Activated CD4-positive, alpha-beta T cell treated with anti-CD3 and anti-CD28 coated beads for 36 hours (primary cell): Measurements from ENCODE around the gene UQCRFS1. TPM values are rescaled to one million over a fixed set of nuclear protein-coding genes. Genes with fewer than 3 reads are reported as not detected.

Source experiments
- ATAC-seq: fragments of 200-7000 bp; cut with Tn5 transposase; one replicate; pipeline ENCODE4 v1.10.0; 2021; ENCODE audit warnings: mild to moderate bottlenecking, moderate library complexity
- CTCF ChIA-PET: fragments of 350-600 bp; sonication (Branson Sonifier 250); formaldehyde crosslinking; loops from one replicate; lab custom pipeline; 2021; ENCODE audit warnings: antibody characterized with exemption; lab: Charles Lee
- POLR2A ChIA-PET: fragments of 350-600 bp; sonication (Branson Sonifier 250); formaldehyde crosslinking; loops from one replicate; lab custom pipeline; 2021; ENCODE audit warnings: antibody characterized with exemption, inconsistent platforms; lab: Charles Lee
- DNase-seq: peaks from one replicate; pipeline ENCODE4 v3.0.0-alpha.2; 2020
- H3K27ac Mint-ChIP-seq: one replicate; pipeline ENCODE4 v1.8.0; 2021; ENCODE audit warnings: mixed read lengths
- H3K27me3 Mint-ChIP-seq: one replicate; pipeline ENCODE4 v1.8.0; 2021; ENCODE audit warnings: mixed read lengths
- H3K36me3 Mint-ChIP-seq: one replicate; pipeline ENCODE4 v1.8.0; 2021; ENCODE audit warnings: low read depth, mixed read lengths
- H3K4me1 Mint-ChIP-seq: one replicate; pipeline ENCODE4 v1.8.0; 2021; ENCODE audit warnings: mixed read lengths
- H3K4me3 Mint-ChIP-seq: one replicate; pipeline ENCODE4 v1.8.0; 2021; ENCODE audit warnings: mild to moderate bottlenecking, moderate library complexity, mixed read lengths
- H3K9me3 Mint-ChIP-seq: one replicate; pipeline ENCODE4 v1.8.0; 2021; ENCODE audit warnings: low read depth, mixed read lengths
- intact Hi-C, 2 experiments: fragments of 100-400 bp; cut with DNase I in 1 of 2; cut with micrococcal nuclease in 1 of 2; formaldehyde crosslinking; loops; one replicate each; pipeline versions ENCODE4 v1.14.2 to v1.15.1; 2022 to 2024; cut with DNase I, micrococcal nuclease
- total RNA-seq, 2 experiments: library from RNA; stranded (reverse); gene quantifications; one replicate each; pipeline ENCODE4 v1.2.3, GENCODE V29; 2021

Gene UQCRFS1
- total RNA-seq, 2 experiments from 2014 or later, result 39.1 to 45.3 TPM

DNA sequence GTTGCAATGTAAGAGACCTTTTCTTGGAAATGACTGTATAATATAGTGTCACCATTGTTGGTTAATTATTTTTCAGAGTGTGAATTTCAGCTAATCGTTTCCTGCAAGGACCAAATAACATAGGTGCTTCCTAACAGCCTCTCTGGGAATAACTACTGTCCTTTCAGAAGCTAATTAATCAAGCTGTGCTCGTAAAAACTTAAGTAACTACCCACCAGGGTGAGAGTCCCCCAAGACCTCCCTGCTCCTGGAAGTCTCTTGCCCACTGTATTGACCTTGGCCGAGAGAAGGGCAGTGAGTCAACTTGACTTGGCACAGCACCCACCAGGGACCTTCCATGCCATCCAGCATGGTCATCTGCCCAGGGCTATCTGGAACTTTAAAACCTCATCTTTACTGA lies 50.3 kb downstream of the UQCRFS1 start:
- DNase-seq, result no peak
- Mint-ChIP-seq H3K4me3 (no peak overlapping the region), H3K9me3 (peaks cover 1% of the 10 kb centered on the region), H3K27ac (no peak overlapping the region), H3K4me1 (no peaks in the 10 kb centered on the region), H3K36me3 (peaks cover 1% of the 10 kb centered on the region), H3K27me3 (peaks cover 9% of the 10 kb centered on the region)
- intact Hi-C loops, result no loop called here
- CTCF ChIA-PET, result no interaction called here
- ATAC-seq, result no peak
- POLR2A ChIA-PET, result no interaction called here

DNA sequence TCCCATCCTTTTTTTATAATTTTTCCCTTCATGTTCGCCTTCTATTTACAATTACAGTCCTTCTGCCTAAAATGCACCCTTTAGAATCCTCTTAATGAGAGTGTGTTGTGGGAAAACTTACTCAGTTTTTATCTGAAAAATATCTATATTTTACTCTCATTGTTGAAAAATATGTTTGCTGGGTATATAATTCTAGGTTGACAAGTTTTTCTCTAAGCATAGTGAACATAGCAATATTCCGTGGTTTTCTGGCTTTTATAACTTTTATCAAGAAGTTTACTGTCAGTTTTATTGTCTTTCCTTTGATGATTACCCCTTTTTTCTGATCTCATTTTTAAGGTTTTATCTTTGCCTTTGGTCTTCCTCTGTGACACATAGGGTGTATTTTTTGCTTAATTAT lies 57.3 kb downstream of the UQCRFS1 start:
- ChIA-PET CTCF (no interaction called here), POLR2A (no interaction called here)
- no peak overlapping the region for H3K27ac Mint-ChIP-seq
- DNase-seq (no peak), ATAC-seq (no peak)
- intact Hi-C loops, result no loop called here
- H3K27me3 Mint-ChIP-seq, result peaks cover 4% of the 10 kb centered on the region
- H3K9me3 Mint-ChIP-seq, result peaks cover 26% of the 10 kb centered on the region
- H3K4me1 Mint-ChIP-seq, result no peaks in the 10 kb centered on the region
- H3K36me3 Mint-ChIP-seq, result peaks cover 2% of the 10 kb centered on the region
- H3K4me3 Mint-ChIP-seq, result no peak overlapping the region
